GM19397 (cell line): ENCODE data around the gene PAX5.

Experiments
- ATAC-seq: cut with Tn5 transposase; IDR thresholded peaks from one replicate; pipeline ENCODE4 v1.9.1; 2021; ENCODE audit warnings: mild to moderate bottlenecking, moderate library complexity; ENCODE audit not compliant: unreplicated experiment

The PAX5 gene

GRCh38 chr9:36905101-36906066, 128.7 kb downstream of the PAX5 start:
- ATAC-seq, result no peak

GRCh38 chr9:36903541-36904435, 130.3 kb downstream of the PAX5 start:
- ATAC-seq, result peak; percentile 64

- no peak for ATAC-seq
These were observed 131.1 kb downstream of the PAX5 start for GRCh38 chr9:36902861-36903524.

- no peak for ATAC-seq
These were observed 131.9 kb downstream of the PAX5 start for GRCh38 chr9:36902080-36902716.

GRCh38 chr9:36901528-36901927, 132.5 kb downstream of the PAX5 start:
- no peak for ATAC-seq

GRCh38 chr9:36900856-36901220, 133.2 kb downstream of the PAX5 start:
- no peak for ATAC-seq

GRCh38 chr9:36900136-36900855, 133.8 kb downstream of the PAX5 start:
- ATAC-seq, result no peak

GRCh38 chr9:36899406-36899805, 134.7 kb downstream of the PAX5 start:
- no peak for ATAC-seq

GRCh38 chr9:36898431-36899020, 135.5 kb downstream of the PAX5 start:
- no peak for ATAC-seq

GRCh38 chr9:36897478-36897877, 136.6 kb downstream of the PAX5 start:
- ATAC-seq, result no peak

GRCh38 chr9:36897019-36897418, 137.0 kb downstream of the PAX5 start:
- no peak for ATAC-seq

GRCh38 chr9:36896296-36896695, 137.8 kb downstream of the PAX5 start:
- no peak for ATAC-seq

GRCh38 chr9:36895744-36896260, 138.3 kb downstream of the PAX5 start:
- ATAC-seq, result no peak

GRCh38 chr9:36894695-36895310, 139.3 kb downstream of the PAX5 start:
- ATAC-seq, result no peak

- ATAC-seq, result no peak
These were observed 140.2 kb downstream of the PAX5 start for GRCh38 chr9:36893911-36894310.

GRCh38 chr9:36893184-36893583, 140.9 kb downstream of the PAX5 start:
- no peak for ATAC-seq

GRCh38 chr9:36892279-36892678, 141.8 kb downstream of the PAX5 start:
- no peak for ATAC-seq

GRCh38 chr9:36891341-36891811, 142.7 kb downstream of the PAX5 start:
- ATAC-seq, result no peak

GRCh38 chr9:36889844-36890243, 144.2 kb downstream of the PAX5 start:
- ATAC-seq, result no peak
